ENCODE data around the gene CBFA2T3.

CBFA2T3 gene

DNA sequence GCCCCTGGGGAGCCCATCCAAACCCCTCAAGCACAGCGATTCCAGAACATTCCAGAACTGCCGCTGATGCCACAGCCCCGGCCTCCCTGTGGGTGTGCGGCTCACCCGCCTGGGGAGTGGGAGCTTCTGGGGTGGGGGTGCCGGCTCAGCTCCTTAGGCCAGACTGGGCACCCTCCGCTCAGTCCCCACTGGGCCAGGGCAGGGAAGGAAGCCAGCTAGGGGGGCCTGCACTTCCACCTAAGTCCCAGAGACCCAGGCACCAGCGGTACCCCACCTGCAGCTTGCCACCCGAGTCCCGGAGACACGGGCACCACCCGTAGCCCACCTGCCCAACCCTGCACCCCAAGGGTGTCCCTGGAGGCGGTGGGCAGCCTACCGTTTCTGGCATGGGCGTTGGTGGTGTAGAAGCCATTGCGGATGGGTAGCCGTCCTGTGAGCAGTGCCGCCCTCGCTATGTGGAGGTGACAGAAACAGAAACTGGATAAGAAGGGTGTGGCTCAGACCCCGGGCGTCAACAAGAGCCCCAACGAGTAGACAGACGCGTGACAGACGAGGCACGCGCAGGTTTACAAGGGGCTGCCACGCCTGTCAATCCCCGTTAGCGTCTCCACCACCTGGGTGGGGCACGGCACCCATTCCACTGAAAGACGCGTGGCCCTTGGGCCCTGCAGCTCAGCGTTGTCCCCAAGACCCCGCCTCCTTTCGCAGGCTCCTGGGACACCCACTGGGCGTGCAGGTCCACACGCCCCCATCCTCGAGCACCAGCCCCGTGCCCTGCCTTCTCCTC lies 135.3 kb downstream of the CBFA2T3 start:
- H3K79me2 ChIP-seq (ENCODE audit: insufficient read depth, low read length) = no peaks in the 10 kb centered on the region
- H3K36me3 ChIP-seq (ENCODE audit: insufficient read depth, low read length) = peaks cover 21% of the 10 kb centered on the region
- TF ChIP-seq, protein P1, sequence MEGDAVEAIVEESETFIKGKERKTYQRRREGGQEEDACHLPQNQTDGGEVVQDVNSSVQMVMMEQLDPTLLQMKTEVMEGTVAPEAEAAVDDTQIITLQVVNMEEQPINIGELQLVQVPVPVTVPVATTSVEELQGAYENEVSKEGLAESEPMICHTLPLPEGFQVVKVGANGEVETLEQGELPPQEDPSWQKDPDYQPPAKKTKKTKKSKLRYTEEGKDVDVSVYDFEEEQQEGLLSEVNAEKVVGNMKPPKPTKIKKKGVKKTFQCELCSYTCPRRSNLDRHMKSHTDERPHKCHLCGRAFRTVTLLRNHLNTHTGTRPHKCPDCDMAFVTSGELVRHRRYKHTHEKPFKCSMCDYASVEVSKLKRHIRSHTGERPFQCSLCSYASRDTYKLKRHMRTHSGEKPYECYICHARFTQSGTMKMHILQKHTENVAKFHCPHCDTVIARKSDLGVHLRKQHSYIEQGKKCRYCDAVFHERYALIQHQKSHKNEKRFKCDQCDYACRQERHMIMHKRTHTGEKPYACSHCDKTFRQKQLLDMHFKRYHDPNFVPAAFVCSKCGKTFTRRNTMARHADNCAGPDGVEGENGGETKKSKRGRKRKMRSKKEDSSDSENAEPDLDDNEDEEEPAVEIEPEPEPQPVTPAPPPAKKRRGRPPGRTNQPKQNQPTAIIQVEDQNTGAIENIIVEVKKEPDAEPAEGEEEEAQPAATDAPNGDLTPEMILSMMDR (IDR thresholded peaks at IDR 0.05; ENCODE audit: borderline replicate concordance, extremely low read depth, low read length, poor library complexity, severe bottlenecking) = no peak
- no peak for TF ChIP-seq EZH2 (IDR thresholded peaks at IDR 0.05; ENCODE audit: borderline replicate concordance, low read depth, low read length, severe bottlenecking)
- H3K9me3 ChIP-seq (ENCODE audit: insufficient read depth, low read length, severe bottlenecking) = no peaks in the 10 kb centered on the region
- H3K27me3 ChIP-seq (ENCODE audit: insufficient read depth, low read length, poor library complexity) = no peaks in the 10 kb centered on the region
- H3K4me2 ChIP-seq (ENCODE audit: insufficient read depth, low read length) = no peak overlapping the region
- H3K27ac ChIP-seq (ENCODE audit: low read length) = no peak overlapping the region
- no peaks in the 10 kb centered on the region for H3K4me1 ChIP-seq (ENCODE audit: insufficient read depth, low read length)
- H2AFZ ChIP-seq (ENCODE audit: low read depth, low read length) = no peak overlapping the region
- no peak for ATAC-seq (ENCODE audit: insufficient read depth, low read depth)
- DNase-seq = no peak
- H3K9ac ChIP-seq (ENCODE audit: low read depth, low read length) = no peak overlapping the region
- H3K4me3 ChIP-seq (ENCODE audit: low read depth in 1 of 2, low read length in 2 of 2) = no peak overlapping the region
- H4K20me1 ChIP-seq (ENCODE audit: insufficient read depth, low read length) = peaks cover 10% of the 10 kb centered on the region; the same call in 1 of the 2 replicates

DNA sequence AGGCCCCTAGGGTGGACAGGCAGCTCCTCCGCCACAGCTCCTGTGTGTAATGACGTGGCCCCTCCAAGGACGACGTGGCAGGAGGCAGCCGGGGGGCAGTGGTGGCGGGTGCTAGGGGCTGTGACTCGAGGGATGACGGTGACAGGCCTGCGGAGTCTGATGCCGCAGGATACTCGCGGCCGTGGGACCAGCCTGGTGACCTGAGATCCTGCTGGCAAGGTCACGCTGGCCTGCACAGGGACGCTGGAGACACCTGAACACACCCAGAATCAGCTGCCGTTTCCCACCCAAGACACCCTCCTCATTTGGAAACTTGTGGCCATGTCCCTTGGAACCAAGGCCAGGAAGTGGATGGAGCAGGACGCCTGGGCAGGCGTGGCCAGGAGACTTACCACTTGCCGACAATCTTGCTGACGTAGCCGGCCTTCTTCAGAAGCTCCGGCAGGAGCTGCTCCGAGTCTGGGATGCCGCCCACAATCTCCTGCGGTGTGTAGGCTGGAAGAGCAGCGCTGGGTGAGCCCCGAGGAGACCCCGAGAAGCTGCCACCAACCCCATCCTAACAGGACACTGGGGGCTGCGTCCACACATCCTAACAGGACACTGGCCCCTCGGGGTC lies 136.3 kb downstream of the CBFA2T3 start:
- Histone ChIP-seq H3K4me2 (ENCODE audit: insufficient read depth, low read length) (no peak overlapping the region), H3K9me3 (ENCODE audit: insufficient read depth, low read length, severe bottlenecking) (no peaks in the 10 kb centered on the region), H3K79me2 (ENCODE audit: insufficient read depth, low read length) (no peaks in the 10 kb centered on the region), H2AFZ (ENCODE audit: low read depth, low read length) (no peak overlapping the region), H3K4me1 (ENCODE audit: insufficient read depth, low read length) (no peaks in the 10 kb centered on the region), H3K27ac (ENCODE audit: low read length) (no peak overlapping the region), H4K20me1 (ENCODE audit: insufficient read depth, low read length) (peaks cover 10% of the 10 kb centered on the region; the same call in 1 of the 2 replicates), H3K27me3 (ENCODE audit: insufficient read depth, low read length, poor library complexity) (no peaks in the 10 kb centered on the region), H3K4me3 (ENCODE audit: low read depth in 1 of 2, low read length in 2 of 2) (no peak overlapping the region), H3K9ac (ENCODE audit: low read depth, low read length) (no peak overlapping the region), H3K36me3 (ENCODE audit: insufficient read depth, low read length) (peaks cover 24% of the 10 kb centered on the region)
- no peak for ATAC-seq (ENCODE audit: insufficient read depth, low read depth)
- no peak for DNase-seq
- TF ChIP-seq, protein P1 (IDR thresholded peaks at IDR 0.05; ENCODE audit: borderline replicate concordance, extremely low read depth, low read length, poor library complexity, severe bottlenecking) = no peak
- no peak for TF ChIP-seq EZH2 (IDR thresholded peaks at IDR 0.05; ENCODE audit: borderline replicate concordance, low read depth, low read length, severe bottlenecking)

DNA sequence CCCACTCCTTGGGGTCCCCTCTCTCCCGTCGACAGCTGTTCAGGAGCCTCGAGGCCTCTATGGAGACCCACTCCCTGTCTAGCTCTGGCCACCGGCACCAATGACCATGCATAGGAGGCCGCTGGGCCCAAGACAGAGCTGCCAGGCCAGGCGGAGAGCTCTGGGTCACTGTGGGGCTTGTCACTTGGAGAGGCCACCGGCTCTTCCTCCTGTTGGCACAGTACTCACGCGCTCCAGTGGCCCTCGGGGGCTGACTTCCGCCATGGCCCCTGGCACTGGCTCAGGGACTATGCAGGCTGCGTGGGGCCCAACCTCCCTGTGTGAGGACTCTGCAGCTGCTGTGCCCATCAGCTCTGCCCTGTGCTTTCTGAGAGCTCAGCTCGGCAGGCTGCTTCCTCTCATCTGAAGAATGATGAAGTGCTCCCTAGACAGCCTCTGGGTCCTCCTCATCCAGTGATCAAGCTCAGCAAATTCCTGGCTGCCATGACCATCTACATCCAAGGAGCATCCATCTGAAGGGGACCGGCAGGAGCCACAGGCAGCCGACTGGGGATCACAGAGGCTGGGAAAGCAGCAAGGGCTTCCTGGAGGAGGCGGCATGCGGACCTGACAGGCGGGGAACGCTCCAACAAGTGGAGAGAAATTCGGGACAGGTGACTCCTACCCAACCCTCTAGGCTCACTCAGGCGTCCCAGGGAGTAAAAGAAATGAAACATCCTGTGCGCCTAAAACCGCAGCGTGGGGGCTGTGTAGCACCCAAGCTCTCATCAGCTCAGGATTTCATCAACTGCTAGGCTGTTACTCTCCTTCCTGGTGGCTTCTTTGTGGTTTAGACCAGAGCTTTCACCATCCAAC lies 137.0 kb downstream of the CBFA2T3 start:
- Histone ChIP-seq H2AFZ (ENCODE audit: low read depth, low read length) (no peak overlapping the region), H3K79me2 (ENCODE audit: insufficient read depth, low read length) (no peaks in the 10 kb centered on the region), H3K4me3 (ENCODE audit: low read depth in 1 of 2, low read length in 2 of 2) (no peak overlapping the region), H3K27me3 (ENCODE audit: insufficient read depth, low read length, poor library complexity) (no peaks in the 10 kb centered on the region), H3K4me2 (ENCODE audit: insufficient read depth, low read length) (no peak overlapping the region), H3K9ac (ENCODE audit: low read depth, low read length) (no peak overlapping the region), H3K4me1 (ENCODE audit: insufficient read depth, low read length) (no peaks in the 10 kb centered on the region), H3K9me3 (ENCODE audit: insufficient read depth, low read length, severe bottlenecking) (no peaks in the 10 kb centered on the region), H4K20me1 (ENCODE audit: insufficient read depth, low read length) (peaks cover 10% of the 10 kb centered on the region; the same call in 1 of the 2 replicates), H3K27ac (ENCODE audit: low read length) (no peak overlapping the region), H3K36me3 (ENCODE audit: insufficient read depth, low read length) (peaks cover 32% of the 10 kb centered on the region)
- ATAC-seq (ENCODE audit: insufficient read depth, low read depth) (no peak; the same call in 1 of the 3 replicates), DNase-seq (no peak)
- TF ChIP-seq EZH2 (IDR thresholded peaks at IDR 0.05; ENCODE audit: borderline replicate concordance, low read depth, low read length, severe bottlenecking) = no peak
- TF ChIP-seq, protein P1 (IDR thresholded peaks at IDR 0.05; ENCODE audit: borderline replicate concordance, extremely low read depth, low read length, poor library complexity, severe bottlenecking) = no peak

All from DND-41 (cell line).